ENCODE measurements around the gene ZBTB7C.
"Not testable (repeated sequence)": the region's sequence is repeated elsewhere in the genome, so short reads cannot be mapped to it uniquely, and the experiment has no call there.

Gene ZBTB7C

DNA sequence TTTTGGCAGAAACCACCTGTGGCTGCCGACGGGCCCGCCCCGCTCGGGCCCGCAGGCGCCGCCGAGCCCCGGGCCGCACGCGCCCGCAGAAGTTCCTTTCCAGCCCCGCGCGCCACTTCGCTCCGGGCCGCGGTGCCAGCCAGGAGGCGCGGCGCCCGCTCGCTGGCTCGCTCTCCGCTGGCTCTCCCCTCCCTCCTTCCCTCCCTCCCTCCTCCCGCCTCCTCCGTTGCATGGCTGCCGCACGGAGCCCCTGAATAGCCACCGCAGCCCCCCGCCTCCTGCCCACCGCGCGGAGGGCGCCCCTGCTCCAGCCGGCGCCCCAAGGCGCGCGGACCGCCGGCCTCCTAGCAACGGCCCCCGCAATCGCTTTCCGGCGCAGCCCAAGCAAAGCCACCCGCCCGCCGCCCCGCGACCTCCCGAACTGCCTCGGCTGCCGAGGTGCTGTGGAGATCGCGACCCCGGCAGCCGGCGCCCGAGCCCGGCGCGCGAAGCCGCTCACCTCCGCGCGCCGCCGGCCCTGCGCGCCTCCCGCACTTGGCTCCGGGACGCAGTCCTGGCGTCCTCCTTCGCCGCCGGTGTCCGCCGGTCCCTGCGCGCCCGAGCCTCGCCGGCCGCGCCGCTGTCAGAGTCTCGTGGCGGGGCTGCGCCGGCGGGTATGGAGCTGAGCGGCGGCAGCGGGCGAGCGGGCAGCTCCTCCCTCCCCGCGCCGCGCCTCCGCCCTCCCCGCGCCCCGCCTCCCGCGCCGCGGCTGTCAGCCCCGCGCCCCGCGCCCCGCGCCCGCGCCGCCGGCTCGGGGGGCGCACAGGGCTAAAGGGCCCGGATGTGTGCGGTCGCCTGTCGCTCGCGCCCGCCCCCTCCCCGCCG, at the start of gene ZBTB7C:
ZBTB7C (minus strand) TSS at position 657 of the 864 bp plus-strand sequence.
- no peak for DNase-seq

DNA sequence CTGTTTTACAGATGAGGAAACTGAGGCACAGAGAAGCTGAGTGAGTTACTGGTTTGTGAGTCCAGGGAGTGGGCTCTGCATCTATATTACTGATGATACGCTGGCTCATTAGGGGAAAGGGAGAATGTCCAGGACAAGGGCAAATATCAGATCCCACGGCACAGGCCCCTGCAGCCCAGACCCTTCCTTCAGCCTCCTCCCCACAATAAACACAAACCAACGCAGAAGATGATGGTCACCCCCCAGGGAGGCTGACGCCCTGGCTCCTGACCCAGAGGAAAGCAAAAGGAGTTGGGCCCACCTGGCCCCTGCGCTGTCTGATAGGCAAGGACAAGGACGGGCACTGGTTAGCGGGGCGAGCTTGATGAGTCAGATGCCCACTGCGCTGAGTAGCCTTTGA, 47.7 kb upstream of the ZBTB7C start:
- DNase-seq: no peak

DNA sequence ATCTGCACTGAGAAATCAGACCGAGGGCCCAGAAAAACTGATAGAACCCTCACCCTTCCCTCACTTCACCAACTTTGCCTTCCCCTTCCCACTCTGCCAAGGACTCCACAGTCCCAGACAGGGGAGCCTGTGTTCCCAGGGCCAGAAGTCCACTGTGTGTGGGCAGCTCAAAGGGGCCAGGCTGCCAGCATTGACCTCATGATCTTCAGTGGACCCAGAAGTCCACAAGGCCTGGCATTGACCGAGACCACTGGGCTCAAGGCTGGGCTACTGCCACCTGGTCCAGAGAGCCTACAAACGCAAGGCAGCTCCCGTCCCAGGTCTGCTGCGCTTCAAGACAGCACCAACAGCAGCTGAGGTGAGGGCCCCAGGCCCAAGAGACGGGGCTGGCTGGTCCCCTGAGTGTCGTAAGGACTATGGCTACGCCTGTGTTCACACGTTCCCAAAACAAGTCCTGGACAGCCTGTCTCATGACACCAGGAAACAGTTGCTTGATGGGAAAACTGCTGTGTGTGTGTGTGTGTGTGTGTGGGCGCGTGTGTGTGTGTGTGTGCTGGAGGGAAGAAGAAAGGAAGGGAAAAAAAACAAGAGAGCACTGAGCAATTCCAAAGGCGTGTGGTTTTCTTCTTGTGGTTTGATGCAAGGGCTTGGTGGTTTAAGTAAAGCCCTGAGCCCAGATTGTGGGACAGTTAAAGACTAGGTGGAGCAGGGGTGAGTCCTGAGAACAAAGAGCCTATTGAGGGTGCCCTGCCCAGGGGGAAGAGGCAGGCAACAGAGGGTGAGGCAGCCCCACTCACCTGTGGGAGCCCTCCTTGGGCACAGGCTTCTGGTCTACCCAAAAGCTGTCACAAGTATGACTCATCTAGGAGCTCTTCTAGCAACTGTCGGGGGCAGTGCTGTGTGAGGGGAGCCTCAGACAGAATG, 46.6 kb upstream of the ZBTB7C start:
- peak; percentile 74 for DNase-seq

DNA sequence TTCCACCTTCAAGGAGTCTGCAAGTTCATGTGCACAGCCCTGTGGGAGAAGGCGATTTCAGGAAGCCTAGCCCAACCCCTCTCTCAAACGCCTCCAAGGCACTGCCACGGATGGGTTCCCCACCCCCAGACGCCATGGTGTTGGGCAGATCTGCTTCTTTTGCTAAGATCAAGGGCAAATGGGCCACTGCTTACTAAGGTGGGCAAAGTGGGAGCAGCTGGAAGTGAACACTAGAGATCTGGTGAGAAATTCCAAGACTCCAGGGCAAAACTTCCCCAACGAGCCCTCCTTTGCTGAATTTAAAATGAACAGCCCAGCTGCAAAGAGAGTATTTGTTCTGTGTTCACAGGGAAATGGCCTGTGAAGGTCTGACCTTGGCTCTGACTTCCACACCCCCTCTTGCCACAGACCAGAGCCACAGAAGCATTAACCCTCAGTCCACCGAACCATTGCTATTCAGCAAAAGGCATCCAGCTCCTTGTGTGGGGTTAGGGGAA, 45.1 kb upstream of the ZBTB7C start:
- DNase-seq: no peak

DNA sequence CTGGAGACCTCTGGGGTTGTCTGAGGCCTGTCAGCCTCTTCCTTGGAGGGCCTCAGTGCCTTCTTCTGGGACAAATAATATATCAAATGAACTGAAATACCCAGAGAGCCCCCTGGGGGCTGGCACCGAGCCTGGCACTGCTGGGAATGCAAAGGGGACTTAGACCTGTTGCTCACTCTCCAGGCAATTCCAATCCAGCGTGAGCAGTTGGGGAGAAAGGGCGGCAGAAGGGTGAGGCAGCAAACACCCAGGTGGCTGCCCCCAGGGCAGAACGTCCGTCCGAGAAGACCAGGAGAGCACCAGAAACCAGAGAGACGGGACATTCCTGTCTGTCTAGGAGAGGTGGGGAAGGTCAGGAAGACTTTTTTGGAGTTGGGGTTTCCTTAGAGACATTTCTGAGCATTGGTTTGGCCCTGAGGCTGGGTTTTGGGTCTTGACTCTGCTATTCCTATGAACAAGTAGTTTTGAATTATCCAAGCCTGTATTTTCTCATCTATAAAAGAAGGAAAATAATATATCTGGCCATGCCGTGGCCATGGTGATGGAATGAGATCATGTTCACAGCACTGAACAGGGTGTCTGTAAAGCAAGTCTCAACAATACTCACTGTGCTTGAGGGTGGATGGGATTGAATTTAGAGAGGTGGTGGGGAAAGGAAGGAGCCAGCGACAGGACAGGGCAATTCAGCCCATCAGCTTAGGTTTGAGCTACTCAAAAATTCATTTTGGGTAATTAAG, 44.3 kb upstream of the ZBTB7C start:
- no peak for DNase-seq

DNA sequence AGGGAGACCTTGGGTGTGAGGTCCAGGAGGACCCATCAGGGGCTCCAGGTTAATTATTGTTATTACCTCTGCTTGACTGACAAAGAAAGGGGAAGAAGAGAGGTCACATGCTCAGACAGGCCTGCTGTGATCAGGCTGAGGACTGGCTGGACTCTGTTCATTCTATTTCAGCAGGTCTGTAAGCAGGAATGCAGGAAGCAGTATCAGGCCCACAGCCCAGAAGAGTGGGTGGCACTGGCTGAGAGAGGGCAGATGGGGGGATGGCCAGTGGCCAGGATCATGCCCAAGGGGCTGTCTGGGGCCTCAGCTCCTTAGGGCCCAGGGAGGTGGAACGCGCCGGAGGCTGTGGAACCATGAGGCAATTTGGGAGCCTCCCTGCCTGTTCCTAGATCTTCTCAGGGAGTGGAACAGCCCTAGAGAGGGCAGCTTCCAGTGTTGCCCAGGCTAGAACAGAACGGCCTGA, 43.7 kb upstream of the ZBTB7C start:
- no peak for DNase-seq

DNA sequence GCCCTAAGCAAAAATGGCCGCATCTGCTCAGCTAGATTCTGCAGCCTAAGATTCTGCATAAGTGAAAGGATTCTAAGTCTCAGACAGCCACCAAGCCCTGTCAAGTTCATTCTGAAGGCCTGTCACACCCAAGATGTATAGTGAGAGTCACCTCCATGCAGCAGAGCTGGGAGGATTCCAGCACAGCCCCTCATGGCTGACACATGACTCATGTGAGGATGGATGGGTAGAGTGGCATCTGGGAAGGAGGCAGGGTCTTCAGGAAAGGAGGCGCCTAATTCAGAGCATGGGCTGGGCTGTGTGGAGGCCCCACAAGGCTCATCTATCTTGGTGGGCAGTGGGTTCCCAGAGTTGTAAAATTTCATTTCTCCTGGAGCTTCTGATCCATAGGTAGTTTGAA, 41.5 kb upstream of the ZBTB7C start:
- DNase-seq: no peak

DNA sequence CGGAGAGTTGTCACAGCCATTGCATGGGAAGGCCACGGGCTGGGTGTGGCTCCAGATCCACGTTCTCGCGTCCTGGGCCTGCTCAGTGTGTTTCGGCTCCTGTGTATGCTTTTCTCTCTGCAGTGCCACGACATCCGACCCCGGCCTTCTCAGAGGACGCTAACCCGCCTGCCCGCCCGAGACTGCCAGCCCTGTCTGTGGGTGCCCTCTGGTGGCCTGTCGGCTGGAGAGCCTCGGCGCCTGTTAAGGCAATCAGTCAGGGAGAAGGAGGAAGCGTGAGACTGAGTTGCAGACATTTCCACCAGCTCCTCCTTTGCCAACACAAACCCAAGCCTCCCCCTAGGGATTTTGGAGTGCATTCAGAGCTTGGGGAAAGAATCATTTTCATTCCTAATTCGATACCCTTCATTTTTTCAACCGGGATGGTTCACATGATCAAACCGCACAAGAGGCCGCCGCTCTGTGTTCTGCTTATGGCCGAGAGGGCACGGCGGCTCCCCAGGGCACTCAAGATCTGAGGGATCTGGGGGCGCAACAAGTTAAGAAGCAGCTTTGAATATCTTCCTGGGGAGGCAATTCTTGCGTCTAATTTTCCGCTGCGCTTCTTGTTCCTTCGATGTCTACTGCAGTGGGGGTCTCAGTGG, 37.5 kb upstream of the ZBTB7C start:
- DNase-seq: peak; percentile 82

DNA sequence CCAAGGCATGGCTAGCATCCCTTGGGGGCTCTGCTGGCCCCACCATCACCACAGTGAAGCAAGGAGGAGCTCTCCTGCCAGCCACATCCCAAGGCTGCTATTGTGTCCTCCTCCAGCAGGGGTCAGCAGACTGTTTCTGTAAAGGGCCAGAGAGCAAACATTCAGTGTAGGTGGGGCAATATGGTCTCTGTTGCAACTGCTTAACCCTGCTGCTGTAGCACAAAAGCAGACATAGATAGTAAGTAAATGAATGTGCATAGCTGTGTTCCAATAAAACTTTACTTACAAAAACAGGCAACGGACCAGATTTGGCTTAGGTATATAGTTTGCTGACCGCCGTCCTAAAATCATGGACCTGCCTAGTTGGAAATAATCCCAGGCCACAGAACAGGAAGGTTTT, 36.4 kb upstream of the ZBTB7C start:
- peak; percentile 82 for DNase-seq

DNA sequence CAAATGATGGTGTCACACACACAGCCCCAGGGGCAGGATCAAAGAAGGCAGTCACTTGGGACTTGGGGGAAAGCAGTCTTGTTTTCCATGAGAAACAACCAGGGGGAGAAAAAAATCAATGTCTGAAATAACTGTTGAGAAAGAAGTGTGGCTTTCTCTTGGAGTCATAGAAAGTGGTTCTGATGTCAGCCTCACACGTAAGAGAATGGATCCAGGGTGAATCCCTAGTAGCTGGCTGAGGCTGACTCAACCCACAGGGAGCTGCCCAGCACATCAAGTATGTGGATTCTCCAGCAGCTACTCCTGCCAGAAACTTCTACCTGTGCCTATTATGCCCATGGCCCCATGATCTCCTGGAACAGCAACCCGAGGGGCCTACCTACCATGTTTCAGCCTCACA, 33.6 kb upstream of the ZBTB7C start:
- DNase-seq: no peak

DNA sequence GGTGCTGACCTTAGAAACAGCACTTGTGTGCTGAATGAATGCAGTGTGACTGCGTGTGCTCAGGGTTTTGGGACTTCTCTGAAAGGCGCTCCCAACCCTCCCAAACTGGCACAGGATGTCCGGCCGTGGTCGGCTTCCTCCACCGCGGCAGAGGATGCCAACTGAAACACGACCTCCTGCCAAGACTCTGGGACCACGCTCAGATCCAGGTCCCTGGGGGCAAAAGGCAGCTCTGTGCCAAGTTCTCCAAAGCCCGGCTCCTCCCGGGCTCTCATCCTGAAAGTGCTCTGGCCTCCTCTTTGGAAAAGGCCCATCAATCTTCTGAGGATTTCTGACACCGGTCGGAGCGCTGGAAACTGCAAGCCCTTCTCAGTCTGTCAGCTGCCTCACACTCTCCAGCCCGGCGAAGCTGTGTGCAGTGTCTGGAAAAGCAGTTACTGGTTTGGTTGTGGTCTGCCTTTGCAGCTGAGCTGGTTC, 32.3 kb upstream of the ZBTB7C start:
- DNase-seq: no peak

DNA sequence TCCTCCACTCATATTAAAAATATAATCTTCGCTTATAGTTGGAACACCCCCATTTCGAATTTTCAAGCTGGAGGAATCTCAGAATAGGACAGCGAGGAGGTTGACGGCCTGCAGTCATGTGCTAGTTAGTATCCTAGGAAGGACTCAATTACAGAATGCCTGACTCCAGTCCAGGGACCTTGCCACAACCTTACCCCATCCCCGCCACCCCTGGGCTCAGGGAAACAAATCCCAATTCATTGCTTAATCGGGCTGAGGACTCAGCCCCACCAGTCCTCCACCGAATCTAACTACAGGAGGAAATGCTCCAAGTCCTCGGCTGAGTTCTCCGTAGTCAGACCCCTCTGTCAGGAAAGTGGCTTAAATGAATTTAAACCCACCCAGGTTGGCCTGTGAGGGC, 31.7 kb upstream of the ZBTB7C start:
- DNase-seq: no peak

DNA sequence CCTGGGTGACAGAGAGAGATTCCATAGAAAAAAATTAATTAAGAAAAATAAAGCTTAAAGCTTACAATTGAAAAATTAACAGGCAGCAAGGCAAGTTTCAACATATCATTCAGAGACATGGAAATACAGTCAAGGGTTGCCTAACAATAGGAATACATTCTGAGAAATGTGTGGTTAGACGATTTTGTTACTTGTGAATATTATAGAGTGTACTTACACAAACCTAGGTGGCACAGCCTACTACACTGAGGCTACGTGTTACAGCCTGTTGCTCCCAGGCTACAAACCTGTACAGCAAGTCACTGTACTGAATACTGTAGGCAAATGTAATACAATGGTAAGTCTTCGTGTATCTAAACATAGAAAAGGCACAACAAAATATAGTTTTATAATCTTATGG, 27.7 kb upstream of the ZBTB7C start:
- DNase-seq: no peak

DNA sequence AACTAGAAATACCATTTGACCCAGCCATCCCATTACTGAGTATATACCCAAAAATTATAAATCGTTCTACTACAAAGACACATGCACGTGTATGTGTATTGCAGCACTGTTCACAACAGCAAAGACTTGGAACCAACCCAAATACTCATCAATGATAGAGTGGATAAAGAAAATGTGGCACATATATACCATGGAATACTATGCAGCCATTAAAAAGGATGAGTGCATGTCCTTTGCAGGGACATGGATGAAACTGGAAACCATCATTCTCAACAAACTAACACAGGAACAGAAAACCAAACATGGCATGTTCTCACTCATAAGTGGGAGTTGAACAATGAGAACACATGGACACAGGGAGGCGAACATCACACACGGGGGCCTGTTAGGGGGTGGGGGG, 25.2 kb upstream of the ZBTB7C start:
- DNase-seq: not testable (repeated sequence)

DNA sequence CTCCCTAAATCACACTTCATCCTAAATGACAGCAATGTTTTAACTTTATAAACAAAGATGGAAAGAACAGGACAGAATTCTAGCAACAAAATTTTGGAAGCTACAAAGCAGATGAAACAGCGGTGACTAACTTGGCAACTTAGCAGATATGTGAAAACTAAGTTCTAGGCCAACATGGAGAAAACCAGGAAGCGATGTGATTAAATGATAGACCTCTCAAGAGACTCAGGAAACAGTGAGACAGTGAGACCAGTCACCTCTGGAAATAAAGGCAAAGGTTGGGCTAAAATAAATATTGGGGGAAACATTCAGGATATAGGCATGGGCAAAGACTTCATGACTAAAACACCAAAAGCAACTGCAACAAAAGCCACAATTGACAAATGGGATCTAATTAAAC, 24.4 kb upstream of the ZBTB7C start:
- DNase-seq: no peak

DNA sequence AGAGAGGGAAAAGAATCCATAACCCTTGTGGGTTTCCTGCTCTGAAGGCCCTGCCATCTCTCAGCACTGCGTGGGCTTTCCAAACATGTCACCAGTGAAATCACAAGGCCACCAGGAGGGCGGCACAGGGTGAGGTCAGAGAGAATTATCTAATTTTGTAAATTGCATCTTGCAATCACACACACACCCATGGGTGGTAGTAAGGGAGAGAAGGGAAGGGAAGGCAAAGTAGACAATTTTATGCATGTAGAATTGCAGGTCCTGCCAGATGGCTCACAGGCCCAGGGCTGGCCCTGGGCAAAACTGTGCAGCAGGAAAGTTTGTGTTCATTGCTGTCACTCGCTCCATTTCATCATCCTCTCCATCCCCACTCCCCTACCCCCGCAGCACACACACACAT, 21.0 kb upstream of the ZBTB7C start:
- DNase-seq: no peak

DNA sequence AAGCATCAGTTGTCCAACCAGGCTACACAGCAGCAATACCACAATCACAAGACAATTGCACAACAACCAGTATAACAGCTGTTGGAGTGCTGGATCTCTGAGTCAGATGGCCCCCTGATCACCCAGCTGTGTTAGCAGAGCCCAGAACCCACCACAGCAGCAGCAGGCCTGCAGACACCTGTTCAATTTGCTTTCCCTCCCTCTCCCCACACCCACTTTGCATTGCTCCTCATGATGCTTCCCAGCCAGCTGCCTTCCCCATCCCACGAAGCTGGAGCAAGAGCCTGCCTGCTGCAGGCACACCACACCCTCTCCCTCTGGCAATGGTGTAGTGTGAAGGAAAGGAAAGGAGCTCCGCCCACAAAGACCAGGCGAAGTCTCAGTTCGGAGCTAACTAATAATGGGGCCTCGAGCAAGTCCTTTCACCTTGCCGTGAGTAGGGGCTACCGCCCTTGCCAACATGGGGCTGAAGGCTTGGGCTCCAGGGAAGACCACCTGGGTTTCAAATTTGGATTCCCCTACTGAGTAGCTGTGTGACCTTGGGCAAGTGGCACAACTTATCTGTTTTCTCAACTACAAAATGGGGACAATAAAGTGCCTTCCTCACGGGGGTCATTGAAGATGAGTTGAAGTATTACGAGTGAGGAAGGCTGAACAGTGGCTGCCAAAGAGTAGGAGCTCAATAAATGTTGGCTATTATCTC, 19.4 kb upstream of the ZBTB7C start:
- no peak for DNase-seq

DNA sequence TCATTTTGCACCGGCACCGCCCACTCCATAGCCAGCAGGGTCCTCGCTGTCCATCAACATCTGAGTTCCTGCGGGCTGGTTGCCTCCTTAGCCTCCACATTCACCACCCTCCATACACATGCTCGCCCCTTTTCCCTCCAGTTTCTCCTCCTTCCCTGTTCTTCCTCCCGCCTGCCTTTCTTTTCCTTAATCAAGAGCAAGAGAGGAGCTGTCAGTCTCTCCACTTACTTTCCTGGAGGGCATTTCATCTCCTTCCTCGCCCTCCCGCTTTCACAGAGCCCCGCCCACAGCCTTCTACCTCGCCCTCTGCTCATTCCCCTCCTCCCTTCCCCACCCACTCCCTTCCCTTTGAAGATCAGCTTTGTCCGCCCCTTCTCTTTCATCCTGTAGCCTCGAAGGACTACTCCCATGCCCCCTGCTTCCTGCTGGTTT, 13.8 kb upstream of the ZBTB7C start:
- no peak for DNase-seq

DNA sequence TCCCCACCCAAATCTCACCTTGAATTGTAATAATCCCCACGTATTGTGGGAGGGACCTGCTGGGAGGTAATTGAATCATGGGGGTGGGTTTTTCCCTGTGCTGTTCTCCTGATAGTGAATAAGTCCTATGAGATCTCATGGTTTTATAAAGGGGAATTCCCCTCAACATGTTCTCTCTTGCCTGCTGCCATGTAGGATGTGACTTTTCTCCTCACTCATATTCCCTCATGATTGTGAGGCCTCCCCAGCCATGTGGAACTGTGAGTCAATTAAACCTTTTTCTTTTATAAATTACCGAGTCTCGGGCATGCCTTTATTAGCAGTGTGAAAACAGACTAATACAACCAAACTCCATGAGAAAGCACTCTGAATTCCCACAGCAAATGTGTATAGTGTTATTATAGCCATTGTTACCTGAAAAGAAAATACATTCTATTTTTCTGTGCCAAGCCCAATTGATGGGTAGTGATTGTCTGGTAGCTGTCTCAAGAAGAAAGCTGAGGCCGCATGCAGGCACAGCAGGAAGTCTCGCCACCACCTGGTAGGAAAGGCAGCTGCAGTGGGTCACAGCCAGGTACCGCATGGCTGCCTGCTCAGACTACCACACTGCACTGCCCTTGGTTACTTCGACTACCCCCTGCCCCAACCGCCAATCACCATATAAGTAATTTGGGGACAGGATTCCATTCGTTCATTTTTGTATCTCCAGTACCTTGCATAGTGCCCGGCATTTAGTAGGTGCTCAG, 10.3 kb upstream of the ZBTB7C start:
- no peak for DNase-seq

DNA sequence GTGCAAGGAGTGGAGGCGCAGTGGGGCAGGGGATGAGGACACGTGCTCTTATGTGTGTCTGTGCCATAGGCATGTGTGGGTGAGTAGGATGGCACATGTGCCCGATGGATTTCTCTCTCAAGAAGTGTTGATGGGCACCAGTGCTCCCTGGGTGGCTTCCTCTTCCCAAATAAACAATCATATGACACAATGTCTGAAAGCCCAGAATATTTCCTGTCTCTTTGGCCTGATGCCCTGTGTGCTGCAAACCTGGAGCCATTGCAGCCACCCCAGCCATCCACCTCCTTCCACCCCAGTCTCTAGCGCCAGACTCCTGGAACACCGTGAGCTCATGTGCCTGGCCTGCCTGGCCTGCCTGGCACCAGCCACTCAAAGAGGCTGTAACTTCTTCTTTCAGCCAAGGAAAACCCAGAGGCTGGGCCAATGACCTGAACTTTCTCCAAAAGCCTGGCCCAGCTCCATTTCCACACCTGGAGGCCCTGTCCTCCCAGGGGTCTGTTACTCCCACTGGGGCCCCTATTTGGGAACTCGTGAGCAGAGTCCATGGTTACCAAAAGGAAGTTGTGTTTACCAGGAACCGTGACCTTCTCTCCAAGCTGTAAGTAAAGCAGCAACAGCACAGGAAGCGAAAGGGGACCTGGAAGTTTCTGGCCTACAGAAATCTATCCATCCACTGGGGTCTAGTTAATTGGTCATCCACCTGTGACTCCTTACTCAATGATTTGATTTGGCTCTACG, 9.5 kb upstream of the ZBTB7C start:
- DNase-seq: no peak

Measured in activated CD8-positive, alpha-beta memory T cell treated with anti-CD3 and anti-CD28 coated beads, Interleukin-2, amount 50 U/mL, for 48 hours (primary cell).